Gastrocnemius medialis (tissue), 4 donors: ENCODE measurements around the gene RASSF10. TPM values are rescaled to one million over a fixed set of nuclear protein-coding genes. Genes with fewer than 3 reads are reported as not detected.

Experiments
- ATAC-seq, 2 donors: fragments of 150-250 bp; one replicate each; pipeline ENCODE4 v1.9.1; 2016
- DNase-seq, 2 donors: peaks; one replicate each; pipeline ENCODE4 v3.0.0-alpha.2; 2019
- H3K27ac ChIP-seq, 4 donors: fragments of 200-600 bp; sonication (generic); 1 replicate in 1 of 4; 2 replicates in 3 of 4; pipeline ENCODE4 v1.5.1; 2016 to 2018; ENCODE audit warnings: mild to moderate bottlenecking in 2 of 4, moderate library complexity in 1 of 4
- H3K27me3 ChIP-seq, 3 donors: fragments of 200-600 bp; sonication (generic) in 2 of 3; 1 replicate in 1 of 3; 2 replicates in 2 of 3; pipeline versions ENCODE4 v1.5.1 to v1.6.0; 2016 to 2019; ENCODE audit warnings: mild to moderate bottlenecking in 1 of 3, moderate library complexity in 1 of 3
- H3K36me3 ChIP-seq, 2 donors: fragments of 200-600 bp; sonication (generic) in 1 of 2; one replicate each; pipeline ENCODE4 v1.5.1; 2017 to 2018
- H3K4me1 ChIP-seq, 2 donors: fragments of 200-600 bp; sonication (generic) in 1 of 2; one replicate each; pipeline ENCODE4 v1.5.1; 2016 to 2017; ENCODE audit warnings: mild to moderate bottlenecking in 2 of 2
- H3K4me3 ChIP-seq, 4 donors: fragments of 200-600 bp; sonication (generic) in 3 of 4; 1 replicate in 1 of 4; 2 replicates in 3 of 4; pipeline ENCODE4 v1.5.1; 2016 to 2019; ENCODE audit warnings: mild to moderate bottlenecking in 2 of 4
- H3K9me3 ChIP-seq, 3 donors: fragments of 200-600 bp; sonication (generic) in 2 of 3; 1 replicate in 1 of 3; 2 replicates in 2 of 3; pipeline ENCODE4 v1.5.1; 2016 to 2019
- CTCF ChIP-seq, 5 experiments: fragments of 450-650 bp in 3 of 5; fragments of 200-600 bp in 2 of 5; sonication (generic) in 2 of 5; IDR thresholded peaks in 4 of 5; conservative IDR thresholded peaks in 1 of 5; 1 replicate in 4 of 5; 2 replicates in 1 of 5; pipeline ENCODE4 v1.5.1; 2016 to 2019; ENCODE audit warnings: antibody characterized with exemption in 5 of 5, mild to moderate bottlenecking in 3 of 5, moderate library complexity in 3 of 5
- POLR2A ChIP-seq, 2 donors: fragments of 450-650 bp; IDR thresholded peaks; one replicate each; pipeline ENCODE4 v1.6.1; 2017; ENCODE audit warnings: antibody characterized with exemption in 2 of 2, mild to moderate bottlenecking in 2 of 2, moderate library complexity in 2 of 2
- in situ Hi-C, 4 donors: fragments of 200-750 bp; cut with MboI; loops; one replicate each; pipeline versions ENCODE4 v1.15.0 to v1.8.0; 2017; ENCODE audit warnings: low sequenced_read_pairs in 4 of 4
- intact Hi-C: fragments of 100-400 bp; cut with DNase I; formaldehyde crosslinking; loops from one replicate; pipeline ENCODE4 v1.15.1; 2023; ENCODE audit warnings: low total_unique reads
- total RNA-seq, 4 donors: library from RNA; depleted of rRNA; stranded (reverse); fragments of >200 nt; gene quantifications; one replicate each; pipeline versions ENCODE4 v1.1.0 to v1.2.3, GENCODE V29; 2016

The RASSF10 gene
- total RNA-seq, 4 donors from 2014 or later, result 0.11 to 0.62 (median 0.25) TPM; not detected in 1

- no peaks in the 10 kb centered on the region for H3K36me3 ChIP-seq
- TF ChIP-seq CTCF (IDR thresholded peaks at IDR 0.05 in 4 of 5, conservative IDR thresholded peaks at IDR 0.05 in 1 of 5) (no peak), POLR2A (IDR thresholded peaks at IDR 0.05) (no peak)
- H3K9me3 ChIP-seq, result no peaks in the 10 kb centered on the region
- H3K27ac ChIP-seq, result no peak overlapping the region
- DNase-seq (no peak), ATAC-seq (no peak)
- H3K4me3 ChIP-seq, result no peak overlapping the region
- no peaks in the 10 kb centered on the region for H3K4me1 ChIP-seq
- intact Hi-C loops, result no loop called here
- H3K27me3 ChIP-seq, result peaks cover 0 to 4% (median 0%) of the 10 kb centered on the region in 3 donors
- in situ Hi-C loops, result no loop called here
These were observed 14.6 kb upstream of the RASSF10 start for GRCh38 chr11:12994476-12994875.

- ATAC-seq (peak; percentile 42 to 76), DNase-seq (no peak)
- Histone ChIP-seq H3K27ac (no peak overlapping the region), H3K36me3 (no peaks in the 10 kb centered on the region), H3K4me3 (no peak overlapping the region), H3K9me3 (no peaks in the 10 kb centered on the region), H3K27me3 (peaks cover 0 to 4% (median 0%) of the 10 kb centered on the region in 3 donors), H3K4me1 (no peaks in the 10 kb centered on the region)
- intact Hi-C loops (no loop called here), in situ Hi-C loops (no loop called here)
- no peak for TF ChIP-seq POLR2A (IDR thresholded peaks at IDR 0.05)
These were observed 13.9 kb upstream of the RASSF10 start for GRCh38 chr11:12995188-12995587.

DNA sequence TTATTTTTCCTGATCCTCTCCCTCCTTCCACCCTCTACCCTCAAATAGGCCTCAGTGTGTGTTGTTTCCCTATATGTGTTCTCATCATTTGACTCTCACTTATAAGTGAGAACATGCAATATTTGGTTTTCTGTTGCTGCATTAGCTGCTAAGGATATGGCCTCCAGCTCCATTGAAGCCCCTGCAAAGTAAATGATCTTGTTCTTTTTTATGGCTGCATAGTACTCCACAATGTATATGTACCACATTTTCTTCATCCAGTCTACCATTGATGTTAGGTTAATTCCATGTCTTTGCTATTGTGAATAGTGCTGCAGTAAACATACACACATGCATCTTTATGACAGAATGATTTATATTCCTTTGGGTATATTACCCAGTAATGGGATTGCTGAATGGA lies 13.3 kb upstream of the RASSF10 start:
- TF ChIP-seq POLR2A (IDR thresholded peaks at IDR 0.05) (no peak), CTCF (IDR thresholded peaks at IDR 0.05 in 4 of 5, conservative IDR thresholded peaks at IDR 0.05 in 1 of 5) (no peak)
- no peaks in the 10 kb centered on the region for H3K4me1 ChIP-seq
- ATAC-seq, result no peak
- H3K4me3 ChIP-seq, result no peak overlapping the region
- intact Hi-C loops (no loop called here), in situ Hi-C loops (no loop called here)
- no peak for DNase-seq
- no peaks in the 10 kb centered on the region for H3K36me3 ChIP-seq
- peaks cover 0 to 4% (median 0%) of the 10 kb centered on the region in 3 donors for H3K27me3 ChIP-seq
- no peak overlapping the region for H3K27ac ChIP-seq
- no peaks in the 10 kb centered on the region for H3K9me3 ChIP-seq

- no peak for TF ChIP-seq POLR2A (IDR thresholded peaks at IDR 0.05)
- TF ChIP-seq CTCF (IDR thresholded peaks at IDR 0.05 in 4 of 5, conservative IDR thresholded peaks at IDR 0.05 in 1 of 5), result no peak
These were observed 11.9 kb upstream of the RASSF10 start for GRCh38 chr11:12997168-12997567.

GRCh38 chr11:12998336-12998735 lies 10.8 kb upstream of the RASSF10 start:
- ATAC-seq (no peak), DNase-seq (no peak)
- intact Hi-C loops, result no loop called here
- H3K36me3 ChIP-seq, result no peaks in the 10 kb centered on the region
- in situ Hi-C loops, result no loop called here
- H3K27ac ChIP-seq, result no peak overlapping the region
- TF ChIP-seq POLR2A (IDR thresholded peaks at IDR 0.05) (no peak), CTCF (IDR thresholded peaks at IDR 0.05 in 4 of 5, conservative IDR thresholded peaks at IDR 0.05 in 1 of 5) (no peak)
- H3K27me3 ChIP-seq, result peaks cover 0 to 4% (median 0%) of the 10 kb centered on the region in 3 donors
- no peak overlapping the region for H3K4me3 ChIP-seq
- no peaks in the 10 kb centered on the region for H3K4me1 ChIP-seq
- no peaks in the 10 kb centered on the region for H3K9me3 ChIP-seq

More at GRCh38 chr11:12997168-12997567, 11.9 kb upstream of the RASSF10 start:
- ATAC-seq, result no peak
- no peaks in the 10 kb centered on the region for H3K4me1 ChIP-seq
- H3K27ac ChIP-seq, result no peak overlapping the region
- no peaks in the 10 kb centered on the region for H3K9me3 ChIP-seq
- H3K27me3 ChIP-seq, result peaks cover 0 to 4% (median 0%) of the 10 kb centered on the region in 3 donors
- in situ Hi-C loops (no loop called here), intact Hi-C loops (no loop called here)
- no peaks in the 10 kb centered on the region for H3K36me3 ChIP-seq
- no peak overlapping the region for H3K4me3 ChIP-seq
- DNase-seq, result no peak
